Stimulated activated CD4-positive, alpha-beta T cell treated with anti-CD3 and anti-CD28 coated beads, TNF-alpha, amount 100 ng/mL, for 4 hours (primary cell): ENCODE results near the gene C11orf16.
A peak's percentile ranks its signal among the peaks of the same experiment; 100 is the strongest.
"Not testable (repeated sequence)": the region's sequence is repeated elsewhere in the genome, so short reads cannot be mapped to it uniquely, and the experiment has no call there.

ENCODE experiments used
- DNase-seq, 3 experiments: peaks; one replicate each; pipeline ENCODE4 v3.0.0-alpha.2; 2020; ENCODE audit warnings: low read depth in 3 of 3

The C11orf16 gene

GRCh38 chr11:8886322-8886721, 46.4 kb downstream of the C11orf16 start:
- DNase-seq = no peak

- DNase-seq = not testable (repeated sequence)
Measured at GRCh38 chr11:8881585-8881984, 51.2 kb downstream of the C11orf16 start.

GRCh38 chr11:8878771-8879170, 54.0 kb downstream of the C11orf16 start:
- no peak for DNase-seq

DNA sequence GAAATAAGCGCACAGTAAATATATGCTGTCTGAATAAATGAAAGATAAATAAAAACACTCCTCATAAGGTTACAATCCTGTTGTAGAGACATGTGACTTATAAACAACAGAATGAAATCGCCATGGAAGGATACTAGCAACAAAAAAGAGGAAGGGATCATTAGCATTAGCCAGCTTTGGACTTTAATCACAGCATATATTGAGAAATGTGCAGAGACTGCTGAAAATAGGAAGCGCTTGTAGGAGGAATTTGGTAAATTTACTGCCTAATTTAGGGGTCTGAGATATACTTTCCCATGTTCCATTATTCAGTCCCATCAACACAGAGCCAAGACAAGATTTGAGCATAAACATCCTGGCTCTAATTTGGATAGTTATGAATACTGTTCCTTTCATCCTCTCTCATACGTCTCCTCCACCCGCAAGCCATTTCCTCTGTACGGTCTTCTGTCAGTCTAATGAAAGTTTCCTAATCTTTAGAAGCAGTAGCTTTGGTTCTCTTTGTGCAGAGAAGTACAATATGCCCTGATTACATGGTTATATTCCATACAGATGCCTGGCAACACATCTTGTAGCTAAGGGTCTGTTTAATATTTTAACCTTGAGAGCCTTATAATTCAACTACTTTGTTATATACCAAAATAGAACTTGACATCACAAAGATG, 58.9 kb downstream of the C11orf16 start:
- DNase-seq = no peak

- no peak for DNase-seq
Measured at GRCh38 chr11:8871962-8872361, 60.8 kb downstream of the C11orf16 start.

- no peak for DNase-seq
Measured at GRCh38 chr11:8871171-8871775, 61.5 kb downstream of the C11orf16 start.

DNA sequence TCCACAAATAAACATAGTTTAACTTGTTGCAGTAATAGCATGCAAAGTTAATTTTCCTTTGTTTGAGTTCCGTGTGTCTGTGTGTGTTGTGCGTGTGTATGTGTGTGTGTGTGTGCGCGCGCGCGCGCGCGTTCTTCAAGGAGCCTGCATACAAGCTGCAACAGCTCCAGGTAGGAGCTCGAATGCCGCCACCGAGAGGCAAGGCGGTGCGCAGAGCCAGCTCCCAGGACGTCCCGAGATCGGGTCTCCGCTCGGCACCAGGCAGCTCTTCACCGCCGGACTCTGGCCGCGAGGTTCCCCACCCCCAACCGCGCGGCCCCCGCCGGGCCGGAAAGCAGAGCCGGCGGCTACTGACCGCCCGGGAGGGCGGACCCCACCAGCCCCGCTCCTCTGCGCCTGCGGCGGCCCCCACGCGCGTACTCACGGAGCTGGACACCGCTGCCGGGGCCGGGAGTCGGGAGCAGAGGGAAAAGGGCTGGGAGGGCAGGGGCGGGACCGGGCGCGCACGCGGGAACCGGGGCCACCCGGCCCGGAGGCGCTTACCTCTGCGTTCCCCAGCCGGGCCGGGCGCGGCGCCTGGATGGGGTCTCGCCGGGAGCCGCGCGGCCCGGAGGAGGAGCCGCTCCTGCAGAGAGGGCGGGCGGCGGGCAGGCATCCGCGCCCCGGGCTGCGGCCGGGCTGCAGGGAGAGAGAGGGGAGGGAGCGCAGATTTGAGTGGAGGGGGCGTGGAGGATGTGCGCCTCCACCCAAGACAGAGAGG, 62.2 kb downstream of the C11orf16 start:
- DNase-seq = peak in 1 of 3 experiments; percentile 0
